ENCODE measurements around the gene LIMS2. TPM values are rescaled to one million over a fixed set of nuclear protein-coding genes. Genes with fewer than 3 reads are reported as not detected.

Gene LIMS2
- total and polyA plus RNA-seq, 2 donors (not counting 3 experiments of a cell fraction or from before 2014, with no cell fraction given): 48.3 to 55.6 TPM

DNA sequence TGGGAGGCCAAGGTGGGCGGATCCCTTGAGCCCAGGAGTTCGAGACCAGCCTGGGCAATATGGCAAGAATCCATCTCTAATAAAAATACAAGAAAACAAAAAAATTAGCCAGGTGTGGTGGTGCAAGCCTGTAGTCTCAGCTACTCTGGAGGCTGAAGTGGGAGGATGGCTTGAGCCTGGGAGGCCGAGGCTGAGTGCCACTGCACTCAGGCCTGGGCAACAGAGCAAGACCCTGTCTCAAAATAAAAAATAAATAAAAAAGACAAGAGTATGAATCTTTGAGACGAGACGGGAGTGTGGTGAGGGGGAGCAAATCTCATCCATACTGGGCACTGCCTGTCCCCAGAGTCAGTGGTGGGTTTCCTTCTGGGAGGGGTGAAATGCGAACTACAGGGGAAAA lies 17.2 kb downstream of the LIMS2 start:
- TF ChIP-seq, protein P1, sequence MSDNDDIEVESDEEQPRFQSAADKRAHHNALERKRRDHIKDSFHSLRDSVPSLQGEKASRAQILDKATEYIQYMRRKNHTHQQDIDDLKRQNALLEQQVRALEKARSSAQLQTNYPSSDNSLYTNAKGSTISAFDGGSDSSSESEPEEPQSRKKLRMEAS (IDR thresholded peaks at IDR 0.05; ENCODE audit: insufficient read depth, insufficient read length): no peak
- TF ChIP-seq, protein P2, sequence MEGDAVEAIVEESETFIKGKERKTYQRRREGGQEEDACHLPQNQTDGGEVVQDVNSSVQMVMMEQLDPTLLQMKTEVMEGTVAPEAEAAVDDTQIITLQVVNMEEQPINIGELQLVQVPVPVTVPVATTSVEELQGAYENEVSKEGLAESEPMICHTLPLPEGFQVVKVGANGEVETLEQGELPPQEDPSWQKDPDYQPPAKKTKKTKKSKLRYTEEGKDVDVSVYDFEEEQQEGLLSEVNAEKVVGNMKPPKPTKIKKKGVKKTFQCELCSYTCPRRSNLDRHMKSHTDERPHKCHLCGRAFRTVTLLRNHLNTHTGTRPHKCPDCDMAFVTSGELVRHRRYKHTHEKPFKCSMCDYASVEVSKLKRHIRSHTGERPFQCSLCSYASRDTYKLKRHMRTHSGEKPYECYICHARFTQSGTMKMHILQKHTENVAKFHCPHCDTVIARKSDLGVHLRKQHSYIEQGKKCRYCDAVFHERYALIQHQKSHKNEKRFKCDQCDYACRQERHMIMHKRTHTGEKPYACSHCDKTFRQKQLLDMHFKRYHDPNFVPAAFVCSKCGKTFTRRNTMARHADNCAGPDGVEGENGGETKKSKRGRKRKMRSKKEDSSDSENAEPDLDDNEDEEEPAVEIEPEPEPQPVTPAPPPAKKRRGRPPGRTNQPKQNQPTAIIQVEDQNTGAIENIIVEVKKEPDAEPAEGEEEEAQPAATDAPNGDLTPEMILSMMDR (IDR thresholded peaks at IDR 0.05; ENCODE audit: extremely low read depth in 1 of 2, insufficient read depth in 1 of 2, low read depth in 1 of 2, low read length in 2 of 2): no peak
- TF ChIP-seq POLR2A (IDR thresholded peaks at IDR 0.05; ENCODE audit: low read depth, low read length): no peak
- TF ChIP-seq JUN (IDR thresholded peaks at IDR 0.05; ENCODE audit: borderline replicate concordance, insufficient read depth, insufficient read length, low read depth): no peak
- no peak for TF ChIP-seq MYC (IDR thresholded peaks at IDR 0.05; ENCODE audit: low read depth, low read length)
- TF ChIP-seq GATA2 (IDR thresholded peaks at IDR 0.05; ENCODE audit: insufficient read depth, insufficient read length, low read depth, low read length): no peak
- ChIA-PET POLR2A (no interaction called here), CTCF (interaction anchor here (0.6 to 12.1 kb wide), 3 partner anchors 8 to 66 kb away, joined by 3 to 424 read pairs (median 8); no protein-coding TSS in a partner anchor)
- FAIRE-seq (no peak), DNase-seq (ENCODE audit: low read depth, low spot score) (no peak)
- no peak overlapping the region for H3K9ac ChIP-seq (replicated peaks; ENCODE audit: extremely low read depth, insufficient read depth, low read length)
- H2AFZ ChIP-seq (ENCODE audit: low read depth, low read length): no peak overlapping the region
- peaks cover 39% of the 10 kb centered on the region for H3K4me1 ChIP-seq (ENCODE audit: control insufficient read depth, extremely low read depth, insufficient read depth, low read length)
- dilution Hi-C loops (cut with MboI; ENCODE audit: extremely low pct_ligation_motif_present, low sequenced_read_pairs): no loop called here
- H3K4me3 ChIP-seq (replicated peaks in 1 of 3; ENCODE audit: insufficient read depth in 1 of 3, low read depth in 1 of 3, low read length in 3 of 3): no peak overlapping the region
- no peak overlapping the region for H3K27ac ChIP-seq (ENCODE audit: insufficient read depth, low read depth, low read length)
- intact Hi-C loops (cut with micrococcal nuclease): loop anchor here (2.0 kb wide), 2 partner anchors 17 to 43 kb away; partner anchors contain the start of genes LIMS2 and SFT2D3
- no TSS peak for BruUV-seq (replicated peaks)
- H3K9me1 ChIP-seq (replicated peaks; ENCODE audit: control insufficient read depth, extremely low read depth, insufficient read depth, low read length): no peaks in the 10 kb centered on the region
- H3K4me2 ChIP-seq (ENCODE audit: insufficient read depth, low read length): no peak overlapping the region
- no peaks in the 10 kb centered on the region for H4K20me1 ChIP-seq (replicated peaks; ENCODE audit: control insufficient read depth, extremely low read depth, insufficient read depth, low read length)
- H3K9me3 ChIP-seq (replicated peaks; ENCODE audit: control insufficient read depth, insufficient read depth, low read length): no peaks in the 10 kb centered on the region
- H3K36me3 ChIP-seq (ENCODE audit: control insufficient read depth in 2 of 2, extremely low read depth in 1 of 2, insufficient read depth in 2 of 2, low read length in 2 of 2): peaks cover 0 to 9% of the 10 kb centered on the region in 2 experiments
- H3K27me3 ChIP-seq (ENCODE audit: control insufficient read depth in 2 of 2, insufficient read depth in 2 of 2, low read length in 2 of 2): no peaks in the 10 kb centered on the region
- H3K79me2 ChIP-seq (ENCODE audit: control insufficient read depth, insufficient read depth, low read length): no peaks in the 10 kb centered on the region

DNA sequence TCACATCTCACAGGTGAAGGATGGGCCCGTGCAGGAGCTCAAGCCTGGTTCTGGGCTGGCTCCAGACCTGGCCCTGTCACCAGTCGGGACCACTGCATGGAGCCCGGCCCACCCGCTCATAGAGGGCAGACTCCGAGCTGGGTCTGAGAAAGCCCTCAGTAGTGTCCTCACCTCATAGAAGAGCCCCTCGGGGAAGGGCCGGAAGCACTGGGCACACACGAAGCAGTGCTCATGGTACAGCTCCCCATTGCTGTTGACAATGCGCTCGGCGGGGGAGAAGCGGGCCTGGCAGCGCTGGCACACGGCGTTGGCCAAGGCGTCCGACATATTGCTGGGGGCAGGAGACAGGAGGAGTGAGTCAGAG lies 18.1 kb downstream of the LIMS2 start:
- no peak for TF ChIP-seq GATA2 (IDR thresholded peaks at IDR 0.05; ENCODE audit: insufficient read depth, insufficient read length, low read depth, low read length)
- TF ChIP-seq JUN (IDR thresholded peaks at IDR 0.05; ENCODE audit: borderline replicate concordance, insufficient read depth, insufficient read length, low read depth): no peak
- TF ChIP-seq MYC (IDR thresholded peaks at IDR 0.05; ENCODE audit: low read depth, low read length): no peak
- TF ChIP-seq EZH2 (IDR thresholded peaks at IDR 0.05; ENCODE audit: borderline replicate concordance, low read depth, low read length, severe bottlenecking): no peak
- TF ChIP-seq FOS (IDR thresholded peaks at IDR 0.05; ENCODE audit: borderline replicate concordance, insufficient read depth, low read length): no peak
- no peak for TF ChIP-seq POLR2A (IDR thresholded peaks at IDR 0.05; ENCODE audit: low read depth, low read length)
- no peak for TF ChIP-seq POLR2AphosphoS5 (IDR thresholded peaks at IDR 0.05; ENCODE audit: insufficient read depth, low read depth, low read length)
- TF ChIP-seq, protein P2 (IDR thresholded peaks at IDR 0.05; ENCODE audit: extremely low read depth in 1 of 2, insufficient read depth in 1 of 2, low read depth in 1 of 2, low read length in 2 of 2): no peak
- TF ChIP-seq, protein P1 (IDR thresholded peaks at IDR 0.05; ENCODE audit: insufficient read depth, insufficient read length): no peak
- Histone ChIP-seq H3K4me1 (ENCODE audit: control insufficient read depth, extremely low read depth, insufficient read depth, low read length) (peaks cover 33% of the 10 kb centered on the region), H3K4me3 (replicated peaks in 1 of 3; ENCODE audit: insufficient read depth in 1 of 3, low read depth in 1 of 3, low read length in 3 of 3) (no peak overlapping the region), H3K27me3 (ENCODE audit: control insufficient read depth in 2 of 2, insufficient read depth in 2 of 2, low read length in 2 of 2) (no peaks in the 10 kb centered on the region), H3K9me3 (replicated peaks; ENCODE audit: control insufficient read depth, insufficient read depth, low read length) (no peaks in the 10 kb centered on the region), H3K9me1 (replicated peaks; ENCODE audit: control insufficient read depth, extremely low read depth, insufficient read depth, low read length) (no peaks in the 10 kb centered on the region), H3K4me2 (ENCODE audit: insufficient read depth, low read length) (no peak overlapping the region), H2AFZ (ENCODE audit: low read depth, low read length) (no peak overlapping the region), H3K36me3 (ENCODE audit: control insufficient read depth in 2 of 2, extremely low read depth in 1 of 2, insufficient read depth in 2 of 2, low read length in 2 of 2) (peaks cover 0 to 9% of the 10 kb centered on the region in 2 experiments), H3K9ac (replicated peaks; ENCODE audit: extremely low read depth, insufficient read depth, low read length) (no peak overlapping the region), H3K79me2 (ENCODE audit: control insufficient read depth, insufficient read depth, low read length) (no peaks in the 10 kb centered on the region), H4K20me1 (replicated peaks; ENCODE audit: control insufficient read depth, extremely low read depth, insufficient read depth, low read length) (no peaks in the 10 kb centered on the region), H3K27ac (ENCODE audit: insufficient read depth, low read depth, low read length) (no peak overlapping the region)
- POLR2A ChIA-PET: no interaction called here
- intact Hi-C loops (cut with micrococcal nuclease) (no loop called here), dilution Hi-C loops (cut with MboI; ENCODE audit: extremely low pct_ligation_motif_present, low sequenced_read_pairs) (no loop called here)
- BruUV-seq (replicated peaks): no TSS peak
- CTCF ChIA-PET: interaction anchor here (12.1 kb wide), 1 partner anchor 65 kb away, joined by 424 read pairs; no protein-coding TSS in a partner anchor
- FAIRE-seq (no peak), DNase-seq (ENCODE audit: low read depth, low spot score) (no peak)
